ENCODE data around the gene SETD7.

The SETD7 gene

GRCh38 chr4:139550724-139551429 is 5.1 kb downstream of the SETD7 start:
- DNase-seq (ENCODE audit: low read depth in 2 of 2) = no peak

- no peak for DNase-seq (ENCODE audit: low read depth in 2 of 2)
Observed at GRCh38 chr4:139547979-139548378, 8.0 kb downstream of the SETD7 start.

- no peak for DNase-seq (ENCODE audit: low read depth in 2 of 2)
Observed at GRCh38 chr4:139540632-139541031, 15.4 kb downstream of the SETD7 start.

- no peak for DNase-seq (ENCODE audit: low read depth in 2 of 2)
Observed at GRCh38 chr4:139540161-139540560, 15.9 kb downstream of the SETD7 start.

GRCh38 chr4:139537292-139537691 is 18.7 kb downstream of the SETD7 start:
- DNase-seq (ENCODE audit: low read depth in 2 of 2) = no peak

- no peak for DNase-seq (ENCODE audit: low read depth in 2 of 2)
Observed at GRCh38 chr4:139535871-139536234, 20.2 kb downstream of the SETD7 start.

- no peak for DNase-seq (ENCODE audit: low read depth in 2 of 2)
Observed at GRCh38 chr4:139535228-139535870, 20.7 kb downstream of the SETD7 start.

GRCh38 chr4:139534287-139534950 is 21.6 kb downstream of the SETD7 start:
- no peak for DNase-seq (ENCODE audit: low read depth in 2 of 2)

GRCh38 chr4:139533511-139533910 is 22.5 kb downstream of the SETD7 start:
- DNase-seq (ENCODE audit: low read depth in 2 of 2) = no peak

- DNase-seq (ENCODE audit: low read depth in 2 of 2) = no peak
Observed at GRCh38 chr4:139532947-139533346, 23.1 kb downstream of the SETD7 start.

- peak; percentile 37 to 38 for DNase-seq (ENCODE audit: low read depth in 2 of 2)
Observed at GRCh38 chr4:139530833-139531427, 25.1 kb downstream of the SETD7 start.

- DNase-seq (ENCODE audit: low read depth in 2 of 2) = no peak
Observed at GRCh38 chr4:139528377-139529005, 27.5 kb downstream of the SETD7 start.

GRCh38 chr4:139526928-139527327 is 29.1 kb downstream of the SETD7 start:
- no peak for DNase-seq (ENCODE audit: low read depth in 2 of 2)

- DNase-seq (ENCODE audit: low read depth in 2 of 2) = no peak
Observed at GRCh38 chr4:139525414-139525813, 30.6 kb downstream of the SETD7 start.

- DNase-seq (ENCODE audit: low read depth in 2 of 2) = no peak
Observed at GRCh38 chr4:139524062-139524631, 31.9 kb downstream of the SETD7 start.

GRCh38 chr4:139523076-139523475 is 32.9 kb downstream of the SETD7 start:
- DNase-seq (ENCODE audit: low read depth in 2 of 2) = no peak

GRCh38 chr4:139522457-139522856 is 33.6 kb downstream of the SETD7 start:
- no peak for DNase-seq (ENCODE audit: low read depth in 2 of 2)

GRCh38 chr4:139521754-139522401 is 34.1 kb downstream of the SETD7 start:
- no peak for DNase-seq (ENCODE audit: low read depth in 2 of 2)

- no peak for DNase-seq (ENCODE audit: low read depth in 2 of 2)
Observed at GRCh38 chr4:139515531-139515958, 40.5 kb downstream of the SETD7 start.

GRCh38 chr4:139514382-139515059 is 41.5 kb downstream of the SETD7 start:
- DNase-seq (ENCODE audit: low read depth in 2 of 2) = no peak

- DNase-seq (ENCODE audit: low read depth in 2 of 2) = no peak
Observed at GRCh38 chr4:139511320-139511719, 44.7 kb downstream of the SETD7 start.
